Measurements from ENCODE around the gene SERPINA6.

GRCh38 chr14:94372021-94372605 is 49.0 kb upstream of the SERPINA6 start:
- TF ChIP-seq CTCF (IDR thresholded peaks at IDR 0.05) (no peak), POLR2AphosphoS5 (IDR thresholded peaks at IDR 0.05) (no peak), POLR2A (IDR thresholded peaks at IDR 0.05) (no peak)

Data from breast epithelium (tissue), 3 donors.